Activated CD4-positive, alpha-beta T cell treated with anti-CD3 and anti-CD28 coated beads, Interleukin-2, amount 50 U/mL, for 24 hours (primary cell): ENCODE results near the gene LRPAP1.
"Not testable (repeated sequence)": the region's sequence is repeated elsewhere in the genome, so short reads cannot be mapped to it uniquely, and the experiment has no call there.

Source experiments
- DNase-seq, 2 donors: peaks; one replicate each; pipeline ENCODE4 v3.0.0-alpha.2; 2020; ENCODE audit warnings: low read depth in 1 of 2, low spot score in 1 of 2

The LRPAP1 gene

GRCh38 chr4:3520276-3520675 is 11.9 kb downstream of the LRPAP1 start:
- DNase-seq, result no peak

GRCh38 chr4:3519468-3520264 is 12.6 kb downstream of the LRPAP1 start:
- no peak for DNase-seq

- no peak for DNase-seq
Observed at GRCh38 chr4:3518941-3519340, 13.3 kb downstream of the LRPAP1 start.

GRCh38 chr4:3518511-3518880 is 13.7 kb downstream of the LRPAP1 start:
- DNase-seq, result no peak

- no peak for DNase-seq
Observed at GRCh38 chr4:3517731-3518510, 14.3 kb downstream of the LRPAP1 start.

- DNase-seq, result no peak
Observed at GRCh38 chr4:3516836-3517730, 15.1 kb downstream of the LRPAP1 start.

GRCh38 chr4:3516061-3516835 is 16.0 kb downstream of the LRPAP1 start:
- no peak for DNase-seq

- no peak for DNase-seq
Observed at GRCh38 chr4:3515646-3516045, 16.6 kb downstream of the LRPAP1 start.

GRCh38 chr4:3514806-3515501 is 17.3 kb downstream of the LRPAP1 start:
- no peak for DNase-seq

- DNase-seq, result no peak
Observed at GRCh38 chr4:3514221-3514780, 17.9 kb downstream of the LRPAP1 start.

- no peak for DNase-seq
Observed at GRCh38 chr4:3513807-3514206, 18.4 kb downstream of the LRPAP1 start.

GRCh38 chr4:3512719-3513118 is 19.5 kb downstream of the LRPAP1 start:
- DNase-seq, result no peak

- no peak for DNase-seq
Observed at GRCh38 chr4:3512279-3512678, 19.9 kb downstream of the LRPAP1 start.

GRCh38 chr4:3511601-3512000 is 20.6 kb downstream of the LRPAP1 start:
- DNase-seq, result not testable (repeated sequence)

- DNase-seq, result no peak
Observed at GRCh38 chr4:3511187-3511586, 21.0 kb downstream of the LRPAP1 start.

GRCh38 chr4:3510481-3510880 is 21.7 kb downstream of the LRPAP1 start:
- no peak for DNase-seq

- DNase-seq, result no peak
Observed at GRCh38 chr4:3508542-3508941, 23.7 kb downstream of the LRPAP1 start.

- DNase-seq, result no peak
Observed at GRCh38 chr4:3505231-3505630, 27.0 kb downstream of the LRPAP1 start.

- DNase-seq, result no peak
Observed at GRCh38 chr4:3502941-3503936, 29.0 kb downstream of the LRPAP1 start.
